Measurements from ENCODE around the gene PHACTR4. TPM values are rescaled to one million over a fixed set of nuclear protein-coding genes. Genes with fewer than 3 reads are reported as not detected.
A peak's percentile ranks its signal among the peaks of the same experiment; 100 is the strongest.
"Not testable (repeated sequence)": the region's sequence is repeated elsewhere in the genome, so short reads cannot be mapped to it uniquely, and the experiment has no call there.

PHACTR4 gene
- total RNA-seq, 6 experiments from 2014 or later: 16.1 to 25.8 (median 23.3) TPM

GRCh38 chr1:28374297-28374696 lies 4.8 kb downstream of the PHACTR4 start:
- intact Hi-C loops (cut with DNase I): no loop called here
- no peak overlapping the region for H3K27ac ChIP-seq
- no peak overlapping the region for H3K4me3 ChIP-seq
- 83% methylated on average over 2 of the region's 2 CpGs for whole genome bisulfite sequencing (ENCODE audit: insufficient coverage, low coverage, low lambda C conversion rate, missing lambda C conversion rate)
- no peaks in the 10 kb centered on the region for H3K9me3 ChIP-seq
- no peaks in the 10 kb centered on the region for H3K27me3 ChIP-seq
- peaks cover 0 to 42% (median 0%) of the 10 kb centered on the region in 4 donors for H3K4me1 ChIP-seq
- TF ChIP-seq CTCF (IDR thresholded peaks at IDR 0.05) (no peak), POLR2A (IDR thresholded peaks at IDR 0.05) (no peak)
- DNase-seq: no peak
- no peak for ATAC-seq
- no peaks in the 10 kb centered on the region for H3K36me3 ChIP-seq

- 57% methylated on average over 3 of the region's 11 CpGs for WGBS (ENCODE audit: insufficient coverage, low coverage, low lambda C conversion rate, missing lambda C conversion rate)
- H3K36me3 ChIP-seq; H3K9me3 ChIP-seq; ATAC-seq; H3K27me3 ChIP-seq; H3K4me3 ChIP-seq; DNase-seq; intact Hi-C loops (cut with DNase I); H3K27ac ChIP-seq: not testable (repeated sequence)
- H3K4me1 ChIP-seq: peaks cover 0 to 45% (median 0%) of the 10 kb centered on the region in 4 donors
Measured at GRCh38 chr1:28375598-28375997, 6.1 kb downstream of the PHACTR4 start.

GRCh38 chr1:28376195-28376594 lies 6.7 kb downstream of the PHACTR4 start:
- H3K27me3 ChIP-seq; DNase-seq; H3K27ac ChIP-seq; H3K36me3 ChIP-seq; intact Hi-C loops (cut with DNase I); H3K4me3 ChIP-seq; H3K9me3 ChIP-seq: not testable (repeated sequence)
- peaks cover 0 to 41% (median 0%) of the 10 kb centered on the region in 4 donors for H3K4me1 ChIP-seq
- peak in 2 of 4 donors; percentile 50 to 63 for ATAC-seq
- 100% methylated on average over 2 of the region's 2 CpGs for WGBS (ENCODE audit: insufficient coverage, low coverage, low lambda C conversion rate, missing lambda C conversion rate)

GRCh38 chr1:28378906-28379305 lies 9.4 kb downstream of the PHACTR4 start:
- Histone ChIP-seq H3K9me3 (no peaks in the 10 kb centered on the region), H3K36me3 (no peaks in the 10 kb centered on the region), H3K27ac (no peak overlapping the region), H3K4me3 (no peak overlapping the region), H3K27me3 (no peaks in the 10 kb centered on the region), H3K4me1 (peaks cover 0 to 18% (median 0%) of the 10 kb centered on the region in 4 donors)
- intact Hi-C loops (cut with DNase I): no loop called here
- no peak for DNase-seq
- no peak for TF ChIP-seq CTCF (IDR thresholded peaks at IDR 0.05)
- ATAC-seq: no peak
- WGBS (ENCODE audit: insufficient coverage, low coverage, low lambda C conversion rate, missing lambda C conversion rate): 90% methylated on average over 5 of the region's 5 CpGs

- intact Hi-C loops (cut with DNase I): no loop called here
- H3K36me3 ChIP-seq: no peaks in the 10 kb centered on the region
- no peak overlapping the region for H3K4me3 ChIP-seq
- no peaks in the 10 kb centered on the region for H3K9me3 ChIP-seq
- H3K27me3 ChIP-seq: no peaks in the 10 kb centered on the region
- DNase-seq (no peak), ATAC-seq (peak; percentile 56 to 75 (median 65))
- H3K27ac ChIP-seq: no peak overlapping the region
- 80% methylated on average over 1 of the region's 1 CpG for WGBS (ENCODE audit: insufficient coverage, low coverage, low lambda C conversion rate, missing lambda C conversion rate)
- TF ChIP-seq POLR2A (IDR thresholded peaks at IDR 0.05): no peak
- no peak for TF ChIP-seq CTCF (IDR thresholded peaks at IDR 0.05)
- peaks cover 0 to 11% (median 0%) of the 10 kb centered on the region in 4 donors for H3K4me1 ChIP-seq
Measured at GRCh38 chr1:28380394-28380793, 10.9 kb downstream of the PHACTR4 start.

GRCh38 chr1:28383785-28384184 lies 14.2 kb downstream of the PHACTR4 start:
- H3K4me3 ChIP-seq; H3K36me3 ChIP-seq; H3K27ac ChIP-seq; intact Hi-C loops (cut with DNase I); H3K4me1 ChIP-seq; ATAC-seq; DNase-seq; H3K27me3 ChIP-seq; H3K9me3 ChIP-seq: not testable (repeated sequence)
- 90% methylated on average over 4 of the region's 4 CpGs for WGBS (ENCODE audit: insufficient coverage, low coverage, low lambda C conversion rate, missing lambda C conversion rate)
